RWPE1 (cell line): ENCODE data around the gene EYS.

Source experiments
- CTCF ChIA-PET: fragments of 350-600 bp; sonication (Branson Sonifier 250); formaldehyde crosslinking; extraction: SDS; loops from one replicate; lab custom pipeline; 2021; lab: Yijun Ruan, JAX
- POLR2A ChIA-PET: fragments of 400-600 bp; formaldehyde crosslinking; extraction: SDS; loops from one replicate; lab custom pipeline; 2020; ENCODE audit warnings: antibody characterized with exemption; ENCODE audit not compliant: low non-redundant PET; lab: Yijun Ruan, JAX
- DNase-seq: peaks from one replicate; pipeline ENCODE4 v3.0.0; 2012; ENCODE audit warnings: low spot score
- H3K27ac ChIP-seq: fragments of 450-650 bp; 2 replicates; pipeline ENCODE4 v1.5.1; 2017
- TF ChIP-seq, protein P1 (sequence below): fragments of 450-650 bp; conservative IDR thresholded peaks from 2 replicates; pipeline ENCODE4 v1.5.1; 2017; ENCODE audit warnings: low read depth, mild to moderate bottlenecking

EYS gene

GRCh38 chr6:64672131-64672530, 1034.9 kb downstream of the EYS start:
- H3K27ac ChIP-seq: no peak overlapping the region
- POLR2A ChIA-PET: no interaction called here
- DNase-seq: no peak
- TF ChIP-seq, protein P1, sequence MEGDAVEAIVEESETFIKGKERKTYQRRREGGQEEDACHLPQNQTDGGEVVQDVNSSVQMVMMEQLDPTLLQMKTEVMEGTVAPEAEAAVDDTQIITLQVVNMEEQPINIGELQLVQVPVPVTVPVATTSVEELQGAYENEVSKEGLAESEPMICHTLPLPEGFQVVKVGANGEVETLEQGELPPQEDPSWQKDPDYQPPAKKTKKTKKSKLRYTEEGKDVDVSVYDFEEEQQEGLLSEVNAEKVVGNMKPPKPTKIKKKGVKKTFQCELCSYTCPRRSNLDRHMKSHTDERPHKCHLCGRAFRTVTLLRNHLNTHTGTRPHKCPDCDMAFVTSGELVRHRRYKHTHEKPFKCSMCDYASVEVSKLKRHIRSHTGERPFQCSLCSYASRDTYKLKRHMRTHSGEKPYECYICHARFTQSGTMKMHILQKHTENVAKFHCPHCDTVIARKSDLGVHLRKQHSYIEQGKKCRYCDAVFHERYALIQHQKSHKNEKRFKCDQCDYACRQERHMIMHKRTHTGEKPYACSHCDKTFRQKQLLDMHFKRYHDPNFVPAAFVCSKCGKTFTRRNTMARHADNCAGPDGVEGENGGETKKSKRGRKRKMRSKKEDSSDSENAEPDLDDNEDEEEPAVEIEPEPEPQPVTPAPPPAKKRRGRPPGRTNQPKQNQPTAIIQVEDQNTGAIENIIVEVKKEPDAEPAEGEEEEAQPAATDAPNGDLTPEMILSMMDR: no peak
- CTCF ChIA-PET: no interaction called here

- TF ChIP-seq, protein P1: no peak
- no peak for DNase-seq
- CTCF ChIA-PET: no interaction called here
- POLR2A ChIA-PET: no interaction called here
- H3K27ac ChIP-seq: no peak overlapping the region
Observed at GRCh38 chr6:64665137-64665536, 1041.9 kb downstream of the EYS start.

DNA sequence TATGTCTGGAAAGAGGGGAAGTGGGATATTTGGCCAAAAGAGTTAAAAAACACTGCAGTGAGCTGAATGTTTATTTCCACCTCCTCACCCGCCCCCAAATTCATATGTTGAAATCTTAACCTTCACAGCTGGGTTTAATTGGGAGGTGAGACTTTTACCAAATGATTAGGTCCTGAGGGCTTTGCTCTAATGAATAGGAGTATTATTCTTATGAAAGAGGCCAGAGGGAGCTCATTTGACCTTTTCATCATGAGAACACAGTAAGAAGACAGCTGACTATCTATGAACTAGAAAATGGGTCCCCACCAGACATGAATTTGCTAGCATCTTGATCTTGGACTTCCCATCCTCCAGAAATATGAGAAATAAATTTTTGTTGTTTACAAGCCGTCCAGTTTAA, 1042.5 kb downstream of the EYS start:
- POLR2A ChIA-PET: no interaction called here
- no peak overlapping the region for H3K27ac ChIP-seq
- TF ChIP-seq, protein P1: no peak
- CTCF ChIA-PET: interaction anchor here (0.5 kb wide), 1 partner anchor 144 kb away, joined by 4 read pairs; no protein-coding TSS in a partner anchor
- DNase-seq: no peak

DNA sequence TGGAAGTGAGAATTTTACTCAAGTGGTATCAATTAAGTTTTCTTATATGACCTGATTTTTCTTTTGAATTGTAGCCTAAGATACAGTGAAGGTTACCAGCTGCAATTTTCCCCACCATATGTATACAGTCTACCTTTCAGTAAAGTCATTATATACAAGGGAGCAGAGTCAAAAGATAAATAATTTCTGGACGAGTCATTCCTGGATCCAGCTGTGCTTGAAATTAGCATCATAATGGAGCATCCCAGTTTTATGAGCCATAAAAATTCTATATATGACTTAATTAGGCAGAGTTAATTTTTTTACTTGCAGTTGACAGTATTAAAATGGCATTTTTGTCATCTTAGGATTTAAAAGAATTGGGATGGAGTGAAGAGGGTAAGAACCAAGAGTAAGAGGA, 1063.0 kb downstream of the EYS start:
- TF ChIP-seq, protein P1: no peak
- POLR2A ChIA-PET: no interaction called here
- H3K27ac ChIP-seq: no peak overlapping the region
- CTCF ChIA-PET: no interaction called here
- DNase-seq: no peak

DNA sequence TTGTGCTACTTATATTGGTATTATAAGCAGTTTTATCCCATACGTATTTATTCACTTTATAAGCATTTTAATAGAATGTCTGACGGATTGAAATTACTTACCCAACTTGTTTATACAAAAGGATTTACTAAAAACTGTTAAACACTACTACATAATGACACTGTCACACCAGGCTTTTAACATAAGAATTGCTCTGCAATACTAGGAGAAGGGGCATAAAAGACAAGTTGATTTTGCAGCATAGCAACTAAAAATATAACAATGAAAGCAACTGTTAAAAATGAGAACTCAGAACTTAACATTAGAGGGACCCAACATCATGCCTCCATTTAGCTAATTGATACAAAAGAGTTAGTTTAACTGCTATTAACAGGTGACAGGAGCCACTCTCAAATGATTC, 1076.1 kb downstream of the EYS start:
- H3K27ac ChIP-seq: no peak overlapping the region
- no peak for DNase-seq
- TF ChIP-seq, protein P1: no peak
- POLR2A ChIA-PET: no interaction called here
- CTCF ChIA-PET: no interaction called here

DNA sequence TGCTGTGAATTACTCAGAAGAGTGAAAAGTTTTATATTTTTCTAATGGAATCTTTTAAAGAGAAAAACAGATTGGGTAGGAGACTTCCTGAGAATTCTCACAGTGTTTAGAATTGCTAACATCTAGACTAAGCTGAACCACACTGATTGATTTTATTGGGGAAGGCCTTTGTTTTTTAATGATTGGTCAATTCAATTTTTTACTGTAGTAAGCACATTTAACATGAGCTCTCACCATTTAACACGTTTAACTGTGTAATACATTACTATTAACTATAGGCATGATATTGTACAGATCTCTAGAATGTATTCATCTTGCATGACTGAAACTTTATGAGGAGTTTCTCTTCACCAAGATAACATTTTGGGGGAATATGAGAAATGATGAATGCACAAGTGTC, 1084.1 kb downstream of the EYS start:
- DNase-seq: no peak
- ChIA-PET POLR2A (no interaction called here), CTCF (no interaction called here)
- TF ChIP-seq, protein P1: no peak
- no peak overlapping the region for H3K27ac ChIP-seq

- DNase-seq: no peak
- POLR2A ChIA-PET: no interaction called here
- CTCF ChIA-PET: interaction anchor here (0.6 kb wide), 1 partner anchor 882 kb away, joined by 3 read pairs; no protein-coding TSS in a partner anchor
- no peak overlapping the region for H3K27ac ChIP-seq
- TF ChIP-seq, protein P1: no peak
Observed at GRCh38 chr6:64602993-64603392, 1104.0 kb downstream of the EYS start.
